ENCODE data around the gene VRK3. TPM values are rescaled to one million over a fixed set of nuclear protein-coding genes. Genes with fewer than 3 reads are reported as not detected.

Gene VRK3
- polyA plus RNA-seq, 1 donor from 2014 or later: 47.3 TPM

- Histone ChIP-seq H3K9me2 (ENCODE audit: insufficient read depth, low read length) (no peaks in the 10 kb centered on the region), H4K20me1 (ENCODE audit: insufficient read depth) (no peaks in the 10 kb centered on the region), H2AFZ (ENCODE audit: low read depth, low read length) (no peak overlapping the region), H3K9me3 (ENCODE audit: low read length) (no peaks in the 10 kb centered on the region), H3K4me3 (ENCODE audit: low read length) (no peak overlapping the region), H3K4me2 (ENCODE audit: low read length) (no peak overlapping the region), H3K9ac (ENCODE audit: low read length) (no peak overlapping the region), H3K36me3 (ENCODE audit: insufficient read depth, low read length) (no peaks in the 10 kb centered on the region), H3K27me3 (ENCODE audit: insufficient read depth, low read depth, low read length) (no peaks in the 10 kb centered on the region), H3K27ac (ENCODE audit: low read length) (no peak overlapping the region), H3F3A (ENCODE audit: insufficient read depth, low read length, poor library complexity, severe bottlenecking) (no peaks in the 10 kb centered on the region), H3K79me2 (replicated peaks; ENCODE audit: insufficient read depth, low read length) (no peaks in the 10 kb centered on the region)
- no peak for TF ChIP-seq RAD21 (conservative IDR thresholded peaks at IDR 0.05)
- TF ChIP-seq TAF1 (IDR thresholded peaks at IDR 0.05; ENCODE audit: low read depth): no peak
- TF ChIP-seq MXI1 (conservative IDR thresholded peaks at IDR 0.05; ENCODE audit: poor library complexity, severe bottlenecking): no peak
Measured at GRCh38 chr19:50067575-50067974, 42.4 kb upstream of the VRK3 start.

- Histone ChIP-seq H4K20me1 (ENCODE audit: insufficient read depth) (no peaks in the 10 kb centered on the region), H3K79me2 (replicated peaks; ENCODE audit: insufficient read depth, low read length) (no peaks in the 10 kb centered on the region), H3K9ac (ENCODE audit: low read length) (no peak overlapping the region), H3K4me2 (ENCODE audit: low read length) (no peak overlapping the region), H3K27me3 (ENCODE audit: insufficient read depth, low read depth, low read length) (no peaks in the 10 kb centered on the region), H3K27ac (ENCODE audit: low read length) (no peak overlapping the region), H3K9me2 (ENCODE audit: insufficient read depth, low read length) (no peaks in the 10 kb centered on the region), H3K36me3 (ENCODE audit: insufficient read depth, low read length) (no peaks in the 10 kb centered on the region), H2AFZ (ENCODE audit: low read depth, low read length) (no peak overlapping the region), H3F3A (ENCODE audit: insufficient read depth, low read length, poor library complexity, severe bottlenecking) (no peaks in the 10 kb centered on the region), H3K4me3 (ENCODE audit: low read length) (no peak overlapping the region), H3K9me3 (ENCODE audit: low read length) (no peaks in the 10 kb centered on the region)
- TF ChIP-seq CTCF (IDR thresholded peaks at IDR 0.05; ENCODE audit: poor library complexity, severe bottlenecking): no peak
- no peak for TF ChIP-seq MXI1 (conservative IDR thresholded peaks at IDR 0.05; ENCODE audit: poor library complexity, severe bottlenecking)
- TF ChIP-seq SMC3 (conservative IDR thresholded peaks at IDR 0.05; ENCODE audit: poor library complexity): no peak
- no peak for TF ChIP-seq TAF1 (IDR thresholded peaks at IDR 0.05; ENCODE audit: low read depth)
- no peak for TF ChIP-seq EP300 (conservative IDR thresholded peaks at IDR 0.05; ENCODE audit: poor library complexity, severe bottlenecking)
- TF ChIP-seq REST (IDR thresholded peaks at IDR 0.05; ENCODE audit: borderline replicate concordance): no peak
- no peak for TF ChIP-seq EZH2 (IDR thresholded peaks at IDR 0.05; ENCODE audit: borderline replicate concordance, insufficient read depth, low read length, poor library complexity, severe bottlenecking)
Measured at GRCh38 chr19:50065938-50066337, 40.8 kb upstream of the VRK3 start.

GRCh38 chr19:50061650-50062049 lies 36.5 kb upstream of the VRK3 start:
- no peaks in the 10 kb centered on the region for H3K27me3 ChIP-seq (ENCODE audit: insufficient read depth, low read depth, low read length)
- no peak overlapping the region for H3K27ac ChIP-seq (ENCODE audit: low read length)
- H2AFZ ChIP-seq (ENCODE audit: low read depth, low read length): no peak overlapping the region
- TF ChIP-seq CTCF (IDR thresholded peaks at IDR 0.05; ENCODE audit: poor library complexity, severe bottlenecking) (no peak), REST (IDR thresholded peaks at IDR 0.05; ENCODE audit: borderline replicate concordance) (no peak), EZH2 (IDR thresholded peaks at IDR 0.05; ENCODE audit: borderline replicate concordance, insufficient read depth, low read length, poor library complexity, severe bottlenecking) (no peak), SMC3 (conservative IDR thresholded peaks at IDR 0.05; ENCODE audit: poor library complexity) (no peak), TAF1 (IDR thresholded peaks at IDR 0.05; ENCODE audit: low read depth) (no peak), EP300 (conservative IDR thresholded peaks at IDR 0.05; ENCODE audit: poor library complexity, severe bottlenecking) (no peak), POLR2AphosphoS5 (IDR thresholded peaks at IDR 0.05) (no peak), RAD21 (conservative IDR thresholded peaks at IDR 0.05) (no peak), MXI1 (conservative IDR thresholded peaks at IDR 0.05; ENCODE audit: poor library complexity, severe bottlenecking) (no peak)
- no peak overlapping the region for H3K9ac ChIP-seq (ENCODE audit: low read length)
- H3K9me3 ChIP-seq (ENCODE audit: low read length): peaks cover 10% of the 10 kb centered on the region
- H4K20me1 ChIP-seq (ENCODE audit: insufficient read depth): no peaks in the 10 kb centered on the region
- no peak overlapping the region for H3K4me3 ChIP-seq (ENCODE audit: low read length)
- H3K9me2 ChIP-seq (ENCODE audit: insufficient read depth, low read length): no peaks in the 10 kb centered on the region
- no peaks in the 10 kb centered on the region for H3K79me2 ChIP-seq (replicated peaks; ENCODE audit: insufficient read depth, low read length)
- H3F3A ChIP-seq (ENCODE audit: insufficient read depth, low read length, poor library complexity, severe bottlenecking): no peaks in the 10 kb centered on the region
- H3K4me2 ChIP-seq (ENCODE audit: low read length): no peak overlapping the region
- H3K36me3 ChIP-seq (ENCODE audit: insufficient read depth, low read length): no peaks in the 10 kb centered on the region

Measured in neural cell (in vitro differentiated cells).